Measurements from ENCODE around the gene TTC13. TPM values are rescaled to one million over a fixed set of nuclear protein-coding genes. Genes with fewer than 3 reads are reported as not detected.

Gene TTC13
- total RNA-seq, 2 experiments from 2014 or later = 13.4 to 15.5 TPM

DNA sequence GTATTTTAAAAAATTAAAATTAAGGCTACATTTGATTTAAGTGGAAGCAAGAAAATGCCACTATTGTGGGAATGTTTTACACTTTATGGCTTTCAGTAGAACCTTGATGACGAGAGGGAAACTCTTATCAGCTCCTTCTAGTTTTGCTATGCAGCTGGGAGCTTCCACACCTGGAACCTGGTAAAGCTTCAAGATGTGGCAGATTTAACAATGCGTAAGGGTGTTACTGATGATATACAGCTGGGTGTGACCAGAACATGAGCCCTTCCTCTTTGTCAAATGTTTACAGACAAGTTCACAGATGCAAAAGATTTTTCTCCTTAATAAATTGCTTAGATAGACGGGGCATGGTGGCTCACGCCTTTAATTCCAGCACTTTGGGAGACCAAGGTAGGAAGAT, 20.3 kb downstream of the TTC13 start:
- ATAC-seq (no peak), DNase-seq (no peak)
- Mint-ChIP-seq H3K9me3 (no peaks in the 10 kb centered on the region), H3K4me1 (ENCODE audit: low read depth) (peaks cover 10% of the 10 kb centered on the region), H3K4me3 (no peak overlapping the region), H3K36me3 (ENCODE audit: low read depth) (peaks cover 14% of the 10 kb centered on the region), H3K27me3 (no peaks in the 10 kb centered on the region), H3K27ac (no peak overlapping the region)
- ChIA-PET CTCF (interaction anchor here (0.6 to 1.5 kb wide), 2 partner anchors 42 to 1868 kb away, joined by 3 to 4 read pairs; no protein-coding TSS in a partner anchor), POLR2A (no interaction called here)
- TF ChIP-seq, protein P1, sequence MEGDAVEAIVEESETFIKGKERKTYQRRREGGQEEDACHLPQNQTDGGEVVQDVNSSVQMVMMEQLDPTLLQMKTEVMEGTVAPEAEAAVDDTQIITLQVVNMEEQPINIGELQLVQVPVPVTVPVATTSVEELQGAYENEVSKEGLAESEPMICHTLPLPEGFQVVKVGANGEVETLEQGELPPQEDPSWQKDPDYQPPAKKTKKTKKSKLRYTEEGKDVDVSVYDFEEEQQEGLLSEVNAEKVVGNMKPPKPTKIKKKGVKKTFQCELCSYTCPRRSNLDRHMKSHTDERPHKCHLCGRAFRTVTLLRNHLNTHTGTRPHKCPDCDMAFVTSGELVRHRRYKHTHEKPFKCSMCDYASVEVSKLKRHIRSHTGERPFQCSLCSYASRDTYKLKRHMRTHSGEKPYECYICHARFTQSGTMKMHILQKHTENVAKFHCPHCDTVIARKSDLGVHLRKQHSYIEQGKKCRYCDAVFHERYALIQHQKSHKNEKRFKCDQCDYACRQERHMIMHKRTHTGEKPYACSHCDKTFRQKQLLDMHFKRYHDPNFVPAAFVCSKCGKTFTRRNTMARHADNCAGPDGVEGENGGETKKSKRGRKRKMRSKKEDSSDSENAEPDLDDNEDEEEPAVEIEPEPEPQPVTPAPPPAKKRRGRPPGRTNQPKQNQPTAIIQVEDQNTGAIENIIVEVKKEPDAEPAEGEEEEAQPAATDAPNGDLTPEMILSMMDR (IDR thresholded peaks at IDR 0.05) = no peak
- intact Hi-C loops (cut with micrococcal nuclease) = no loop called here

GRCh38 chr1:230957580-230957989, 21.1 kb downstream of the TTC13 start:
- no peaks in the 10 kb centered on the region for H3K9me3 Mint-ChIP-seq
- ChIA-PET CTCF (interaction anchor here (0.6 to 1.5 kb wide), 2 partner anchors 41 to 1868 kb away, joined by 3 to 4 read pairs; no protein-coding TSS in a partner anchor), POLR2A (interaction anchor here (0.6 kb wide), 1 partner anchor 177 kb away, joined by 3 read pairs; no protein-coding TSS in a partner anchor)
- no peaks in the 10 kb centered on the region for H3K27me3 Mint-ChIP-seq
- H3K27ac Mint-ChIP-seq = no peak overlapping the region
- H3K36me3 Mint-ChIP-seq (ENCODE audit: low read depth) = peaks cover 14% of the 10 kb centered on the region
- no peak for ATAC-seq
- no peak for DNase-seq
- TF ChIP-seq, protein P1 (IDR thresholded peaks at IDR 0.05) = no peak
- H3K4me1 Mint-ChIP-seq (ENCODE audit: low read depth) = peaks cover 8% of the 10 kb centered on the region
- intact Hi-C loops (cut with micrococcal nuclease) = no loop called here
- no peak overlapping the region for H3K4me3 Mint-ChIP-seq

DNA sequence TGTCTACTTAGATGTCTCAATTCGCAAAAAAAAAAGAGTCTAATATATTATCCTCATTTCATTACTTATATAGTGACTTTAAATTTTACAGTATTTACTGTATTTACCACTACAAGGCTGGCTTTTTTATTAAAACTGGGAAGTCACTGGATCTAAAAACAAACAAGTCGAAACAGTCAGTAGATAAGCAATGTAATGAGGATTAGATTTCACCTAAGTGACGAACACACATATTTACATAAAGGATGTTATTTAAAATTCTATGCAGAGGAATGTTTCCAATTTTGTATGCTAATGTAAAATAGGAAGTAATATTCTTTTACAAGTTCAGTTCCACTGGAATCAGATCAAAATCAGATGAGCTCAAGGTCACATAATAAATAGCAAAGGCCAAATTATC, 28.3 kb downstream of the TTC13 start:
- Mint-ChIP-seq H3K27me3 (no peaks in the 10 kb centered on the region), H3K36me3 (ENCODE audit: low read depth) (peaks cover 6% of the 10 kb centered on the region), H3K9me3 (no peaks in the 10 kb centered on the region), H3K4me3 (no peak overlapping the region), H3K4me1 (ENCODE audit: low read depth) (peaks cover 2% of the 10 kb centered on the region), H3K27ac (no peak overlapping the region)
- POLR2A ChIA-PET = no interaction called here
- TF ChIP-seq, protein P1 (IDR thresholded peaks at IDR 0.05) = no peak
- no peak for DNase-seq
- CTCF ChIA-PET = no interaction called here
- intact Hi-C loops (cut with micrococcal nuclease) = no loop called here
- ATAC-seq = no peak

DNA sequence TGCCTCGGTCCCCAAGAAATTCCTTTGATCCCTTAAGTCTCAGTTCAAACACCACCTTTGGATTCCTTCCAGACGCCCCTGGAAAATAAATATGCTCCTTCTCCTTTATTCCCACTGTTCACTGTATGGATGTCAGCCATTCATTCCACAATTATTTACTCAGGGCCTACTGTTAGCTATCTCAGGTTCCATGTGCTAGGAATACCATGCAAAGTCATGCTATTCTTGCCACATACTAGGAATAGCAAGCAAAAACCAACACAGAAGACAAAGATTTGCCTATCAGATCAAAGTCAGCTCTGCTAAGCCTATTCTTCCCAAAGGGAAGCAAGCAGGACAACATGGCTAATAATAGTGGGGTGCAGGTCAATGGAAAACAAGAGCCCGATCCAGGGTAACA, 29.8 kb downstream of the TTC13 start:
- no peak for ATAC-seq
- Mint-ChIP-seq H3K27me3 (no peaks in the 10 kb centered on the region), H3K27ac (no peak overlapping the region), H3K9me3 (no peaks in the 10 kb centered on the region), H3K4me3 (no peak overlapping the region), H3K4me1 (ENCODE audit: low read depth) (peaks cover 2% of the 10 kb centered on the region), H3K36me3 (ENCODE audit: low read depth) (peaks cover 11% of the 10 kb centered on the region)
- TF ChIP-seq, protein P1 (IDR thresholded peaks at IDR 0.05) = no peak
- intact Hi-C loops (cut with micrococcal nuclease) = no loop called here
- no peak for DNase-seq
- ChIA-PET POLR2A (no interaction called here), CTCF (interaction anchor here (1.1 kb wide), 1 partner anchor 20 kb away, joined by 3 read pairs; no protein-coding TSS in a partner anchor)

GRCh38 chr1:230948301-230948700, 30.4 kb downstream of the TTC13 start:
- intact Hi-C loops (cut with micrococcal nuclease) = no loop called here
- Mint-ChIP-seq H3K36me3 (ENCODE audit: low read depth) (peaks cover 11% of the 10 kb centered on the region), H3K27ac (no peak overlapping the region), H3K4me3 (no peak overlapping the region), H3K4me1 (ENCODE audit: low read depth) (peaks cover 2% of the 10 kb centered on the region), H3K9me3 (no peaks in the 10 kb centered on the region), H3K27me3 (no peaks in the 10 kb centered on the region)
- DNase-seq (no peak), ATAC-seq (no peak)
- TF ChIP-seq, protein P1 (IDR thresholded peaks at IDR 0.05) = no peak
- ChIA-PET CTCF (interaction anchor here (1.1 kb wide), 1 partner anchor 19 kb away, joined by 3 read pairs; no protein-coding TSS in a partner anchor), POLR2A (no interaction called here)
